Measurements from ENCODE around the gene SHISA2.

The SHISA2 gene

GRCh38 chr13:26019881-26020870, 31.6 kb downstream of the SHISA2 start:
- DNase-seq = peak; percentile 72
- no peaks in the 10 kb centered on the region for H3K36me3 ChIP-seq (replicated peaks)
- no peak for TF ChIP-seq CTCF (IDR thresholded peaks at IDR 0.05; ENCODE audit: low read depth, low read length, missing control alignments)
- no peaks in the 10 kb centered on the region for H3K27me3 ChIP-seq (replicated peaks)
- peak overlapping the region; percentile 70 for H3K27ac ChIP-seq
- in situ Hi-C loops (cut with HindIII; ENCODE audit: low pct_ligation_motif_present, low sequenced_read_pairs) = no loop called here
- H3K4me3 ChIP-seq (ENCODE audit: low read depth, low read length) = no peak overlapping the region

- H3K36me3 ChIP-seq (replicated peaks) = no peaks in the 10 kb centered on the region
- no peak for DNase-seq
- peak overlapping the region; percentile 70 for H3K27ac ChIP-seq
- no peaks in the 10 kb centered on the region for H3K27me3 ChIP-seq (replicated peaks)
- TF ChIP-seq CTCF (IDR thresholded peaks at IDR 0.05; ENCODE audit: low read depth, low read length, missing control alignments) = no peak
- in situ Hi-C loops (cut with HindIII; ENCODE audit: low pct_ligation_motif_present, low sequenced_read_pairs) = no loop called here
- no peak overlapping the region for H3K4me3 ChIP-seq (ENCODE audit: low read depth, low read length)
Observed at GRCh38 chr13:26019251-26019650, 32.6 kb downstream of the SHISA2 start.

- no peak overlapping the region for H3K4me3 ChIP-seq (ENCODE audit: low read depth, low read length)
- H3K36me3 ChIP-seq (replicated peaks) = no peaks in the 10 kb centered on the region
- in situ Hi-C loops (cut with HindIII; ENCODE audit: low pct_ligation_motif_present, low sequenced_read_pairs) = no loop called here
- H3K27ac ChIP-seq = peak overlapping the region; percentile 46
- peak; percentile 24 for DNase-seq
- H3K27me3 ChIP-seq (replicated peaks) = no peaks in the 10 kb centered on the region
- TF ChIP-seq CTCF (IDR thresholded peaks at IDR 0.05; ENCODE audit: low read depth, low read length, missing control alignments) = no peak
Observed at GRCh38 chr13:26017932-26018665, 33.7 kb downstream of the SHISA2 start.

GRCh38 chr13:26017196-26017921, 34.5 kb downstream of the SHISA2 start:
- H3K27ac ChIP-seq = no peak overlapping the region
- in situ Hi-C loops (cut with HindIII; ENCODE audit: low pct_ligation_motif_present, low sequenced_read_pairs) = no loop called here
- no peak for DNase-seq

More at GRCh38 chr13:26017196-26017921, 34.5 kb downstream of the SHISA2 start:
- no peak overlapping the region for H3K4me3 ChIP-seq (ENCODE audit: low read depth, low read length)
- TF ChIP-seq CTCF (IDR thresholded peaks at IDR 0.05; ENCODE audit: low read depth, low read length, missing control alignments) = no peak
- H3K36me3 ChIP-seq (replicated peaks) = no peaks in the 10 kb centered on the region
- no peaks in the 10 kb centered on the region for H3K27me3 ChIP-seq (replicated peaks)
